Natural killer cell (primary cell): ENCODE measurements around the gene ROPN1B. TPM values are rescaled to one million over a fixed set of nuclear protein-coding genes. Genes with fewer than 3 reads are reported as not detected.

Experiments used
- ATAC-seq, 3 donors: fragments of 150-1000 bp in 2 of 3; fragments of 200-7000 bp in 1 of 3; cut with Tn5 transposase; 1 replicate in 1 of 3; 2 replicates in 2 of 3; pipeline ENCODE4 v1.10.0; 2021; ENCODE audit warnings: mild to moderate bottlenecking in 2 of 3, moderate library complexity in 2 of 3
- DNase-seq, 2 donors: peaks; one replicate each; pipeline versions ENCODE4 v3.0.0 to v3.0.0-alpha.2; 2013 to 2021; ENCODE audit warnings: mixed read lengths in 1 of 2
- H3K27ac ChIP-seq: one replicate; pipeline ENCODE4 v1.5.1; 2013; ENCODE audit warnings: mild to moderate bottlenecking, low read length
- H3K27me3 ChIP-seq: one replicate; pipeline ENCODE4 v1.6.1; 2013; ENCODE audit warnings: low read length; ENCODE audit not compliant: control insufficient read depth, insufficient read depth
- H3K36me3 ChIP-seq: one replicate; pipeline ENCODE4 v1.6.1; 2013; ENCODE audit warnings: low read length; ENCODE audit not compliant: control insufficient read depth, insufficient read depth
- H3K4me1 ChIP-seq: one replicate; pipeline ENCODE4 v1.6.1; 2013; ENCODE audit warnings: low read length; ENCODE audit not compliant: control insufficient read depth, insufficient read depth
- H3K4me3 ChIP-seq: one replicate; pipeline ENCODE4 v1.5.1; 2013; ENCODE audit warnings: low read length
- H3K9me3 ChIP-seq: one replicate; pipeline ENCODE4 v1.6.1; 2013; ENCODE audit warnings: low read length; ENCODE audit not compliant: control insufficient read depth, insufficient read depth
- H3K27ac Mint-ChIP-seq, 2 donors: one replicate each; pipeline ENCODE4 v1.8.0; 2022; ENCODE audit warnings: mild to moderate bottlenecking in 2 of 2, mixed read lengths in 2 of 2, moderate library complexity in 1 of 2
- H3K27me3 Mint-ChIP-seq, 2 donors: one replicate each; pipeline ENCODE4 v1.8.0; 2022; ENCODE audit warnings: low read depth in 2 of 2, mixed read lengths in 2 of 2
- H3K36me3 Mint-ChIP-seq: one replicate; pipeline ENCODE4 v1.8.0; 2022; ENCODE audit warnings: mixed read lengths
- H3K4me1 Mint-ChIP-seq, 2 donors: one replicate each; pipeline ENCODE4 v1.8.0; 2022; ENCODE audit warnings: mixed read lengths in 2 of 2
- H3K4me3 Mint-ChIP-seq: one replicate; pipeline ENCODE4 v1.8.0; 2022; ENCODE audit warnings: mild to moderate bottlenecking, moderate library complexity, mixed read lengths
- H3K9me3 Mint-ChIP-seq, 2 donors: one replicate each; pipeline ENCODE4 v1.8.0; 2022; ENCODE audit warnings: mixed read lengths in 2 of 2
- CTCF ChIP-seq: fragments of 200-600 bp; IDR thresholded peaks from one replicate; pipeline ENCODE4 v1.8.0; 2022; ENCODE audit warnings: antibody characterized with exemption
- WGBS: methylation state at CpG from one replicate; pipeline ENCODE4 v1.1.7; 2013; ENCODE audit warnings: missing lambda C conversion rate; ENCODE audit not compliant: insufficient coverage; 5-methylcytosine and 5-hydroxymethylcytosine counted together
- intact Hi-C: fragments of 100-400 bp; cut with micrococcal nuclease; formaldehyde crosslinking; loops from one replicate; pipeline ENCODE4 v1.14.2; 2022
- total RNA-seq, 4 donors: library from RNA; stranded (reverse); fragments of 120-200 nt in 1 of 4; gene quantifications; one replicate each; pipeline versions ENCODE4 v1.2.3 to v1.2.4, GENCODE V29; 2013 to 2022

Gene ROPN1B
- total RNA-seq, 3 donors from 2014 or later (not counting 1 experiment from before 2014, with no cell fraction given), result not detected

GRCh38 chr3:126005951-126006350 lies 37.0 kb downstream of the ROPN1B start:
- Mint-ChIP-seq H3K4me3 (no peak overlapping the region), H3K36me3 (peaks cover 11% of the 10 kb centered on the region), H3K9me3 (peaks cover 6 to 8% of the 10 kb centered on the region in 2 donors), H3K27ac (no peak overlapping the region), H3K4me1 (no peaks in the 10 kb centered on the region), H3K27me3 (no peaks in the 10 kb centered on the region)
- Histone ChIP-seq H3K4me3 (no peak overlapping the region), H3K9me3 (peaks cover 4% of the 10 kb centered on the region), H3K4me1 (no peaks in the 10 kb centered on the region), H3K27ac (no peak overlapping the region), H3K27me3 (no peaks in the 10 kb centered on the region), H3K36me3 (peaks cover 22% of the 10 kb centered on the region)
- 42% methylated on average over 3 of the region's 3 CpGs for WGBS
- no peak for TF ChIP-seq CTCF
- DNase-seq, result no peak
- ATAC-seq, result no peak
- intact Hi-C loops, result no loop called here

- H3K4me1 Mint-ChIP-seq, result no peaks in the 10 kb centered on the region
- Histone ChIP-seq H3K9me3 (peaks cover 3% of the 10 kb centered on the region), H3K36me3 (peaks cover 22% of the 10 kb centered on the region), H3K27ac (no peak overlapping the region), H3K4me3 (no peak overlapping the region), H3K4me1 (no peaks in the 10 kb centered on the region), H3K27me3 (no peaks in the 10 kb centered on the region)
- TF ChIP-seq CTCF, result no peak
- no peaks in the 10 kb centered on the region for H3K9me3 Mint-ChIP-seq
- no peak overlapping the region for H3K4me3 Mint-ChIP-seq
- DNase-seq, result no peak
- peak in 1 of 3 donors; percentile 19 for ATAC-seq
- H3K27ac Mint-ChIP-seq, result no peak overlapping the region
- intact Hi-C loops, result no loop called here
- H3K27me3 Mint-ChIP-seq, result no peaks in the 10 kb centered on the region
- H3K36me3 Mint-ChIP-seq, result peaks cover 9% of the 10 kb centered on the region
- WGBS, result 93% methylated on average over 3 of the region's 3 CpGs
These were observed 39.2 kb downstream of the ROPN1B start for GRCh38 chr3:126008219-126008618.

GRCh38 chr3:126009181-126009580 lies 40.2 kb downstream of the ROPN1B start:
- no peaks in the 10 kb centered on the region for H3K27me3 Mint-ChIP-seq
- no peak overlapping the region for H3K27ac ChIP-seq
- 88% methylated on average over 3 of the region's 3 CpGs for WGBS
- ATAC-seq (no peak), DNase-seq (no peak)
- H3K4me1 ChIP-seq, result no peaks in the 10 kb centered on the region
- no peak for TF ChIP-seq CTCF
- no peak overlapping the region for H3K4me3 Mint-ChIP-seq
- no peaks in the 10 kb centered on the region for H3K27me3 ChIP-seq
- no peaks in the 10 kb centered on the region for H3K9me3 ChIP-seq
- intact Hi-C loops, result no loop called here
- H3K27ac Mint-ChIP-seq, result no peak overlapping the region
- H3K4me1 Mint-ChIP-seq, result no peaks in the 10 kb centered on the region
- no peak overlapping the region for H3K4me3 ChIP-seq
- peaks cover 9% of the 10 kb centered on the region for H3K36me3 Mint-ChIP-seq
- H3K9me3 Mint-ChIP-seq, result no peaks in the 10 kb centered on the region
- H3K36me3 ChIP-seq, result peaks cover 22% of the 10 kb centered on the region

GRCh38 chr3:126013751-126014156 lies 44.8 kb downstream of the ROPN1B start:
- Mint-ChIP-seq H3K27ac (no peak overlapping the region), H3K4me3 (no peak overlapping the region), H3K27me3 (no peaks in the 10 kb centered on the region), H3K36me3 (peaks cover 9% of the 10 kb centered on the region), H3K4me1 (no peaks in the 10 kb centered on the region), H3K9me3 (no peaks in the 10 kb centered on the region)
- DNase-seq (no peak), ATAC-seq (peak in 1 of 3 donors; percentile 22)
- Histone ChIP-seq H3K9me3 (no peaks in the 10 kb centered on the region), H3K36me3 (peaks cover 7% of the 10 kb centered on the region), H3K27me3 (no peaks in the 10 kb centered on the region), H3K4me3 (no peak overlapping the region), H3K27ac (no peak overlapping the region), H3K4me1 (no peaks in the 10 kb centered on the region)
- intact Hi-C loops, result no loop called here
- WGBS, result 90% methylated on average over 8 of the region's 8 CpGs
- TF ChIP-seq CTCF, result no peak
